Choroid plexus epithelial cell (primary cell): Measurements from ENCODE around the gene SLC2A10.
A peak's percentile ranks its signal among the peaks of the same experiment; 100 is the strongest.

Experiments used
- DNase-seq: peaks from one replicate; pipeline ENCODE4 v3.0.0-alpha.2; 2010; ENCODE audit warnings: low read depth
- H3K4me3 ChIP-seq: 2 replicates; pipeline ENCODE4 v1.5.1; 2011; ENCODE audit warnings: low read depth, mild to moderate bottlenecking, control low read depth, low read length, moderate library complexity
- TF ChIP-seq, protein P1 (sequence below): conservative IDR thresholded peaks from 2 replicates; pipeline ENCODE4 v1.5.1; 2011; ENCODE audit warnings: low read depth, mild to moderate bottlenecking, control low read depth, inconsistent platforms, low read length, moderate library complexity

Gene SLC2A10

DNA sequence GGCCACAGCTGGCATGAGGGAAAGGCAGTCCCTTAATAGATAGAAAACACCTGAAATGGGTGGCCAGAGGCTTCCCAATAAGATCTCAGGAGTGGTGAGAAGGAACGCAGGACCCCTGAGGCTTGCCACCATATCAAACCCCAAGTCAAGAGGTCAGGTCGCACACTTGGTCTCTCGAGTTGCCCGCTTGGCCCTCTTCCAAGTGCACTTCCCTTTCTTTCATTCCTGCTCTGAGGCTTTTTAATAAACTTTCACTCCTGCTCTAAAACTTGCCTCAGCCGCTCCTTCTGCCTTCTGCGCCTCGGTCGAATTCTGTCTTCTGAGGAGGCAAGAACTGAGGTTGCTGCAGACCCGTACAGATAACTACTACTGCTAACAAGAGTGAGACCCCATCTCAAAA, 64.2 kb downstream of the SLC2A10 start:
- TF ChIP-seq, protein P1, sequence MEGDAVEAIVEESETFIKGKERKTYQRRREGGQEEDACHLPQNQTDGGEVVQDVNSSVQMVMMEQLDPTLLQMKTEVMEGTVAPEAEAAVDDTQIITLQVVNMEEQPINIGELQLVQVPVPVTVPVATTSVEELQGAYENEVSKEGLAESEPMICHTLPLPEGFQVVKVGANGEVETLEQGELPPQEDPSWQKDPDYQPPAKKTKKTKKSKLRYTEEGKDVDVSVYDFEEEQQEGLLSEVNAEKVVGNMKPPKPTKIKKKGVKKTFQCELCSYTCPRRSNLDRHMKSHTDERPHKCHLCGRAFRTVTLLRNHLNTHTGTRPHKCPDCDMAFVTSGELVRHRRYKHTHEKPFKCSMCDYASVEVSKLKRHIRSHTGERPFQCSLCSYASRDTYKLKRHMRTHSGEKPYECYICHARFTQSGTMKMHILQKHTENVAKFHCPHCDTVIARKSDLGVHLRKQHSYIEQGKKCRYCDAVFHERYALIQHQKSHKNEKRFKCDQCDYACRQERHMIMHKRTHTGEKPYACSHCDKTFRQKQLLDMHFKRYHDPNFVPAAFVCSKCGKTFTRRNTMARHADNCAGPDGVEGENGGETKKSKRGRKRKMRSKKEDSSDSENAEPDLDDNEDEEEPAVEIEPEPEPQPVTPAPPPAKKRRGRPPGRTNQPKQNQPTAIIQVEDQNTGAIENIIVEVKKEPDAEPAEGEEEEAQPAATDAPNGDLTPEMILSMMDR: no peak

DNA sequence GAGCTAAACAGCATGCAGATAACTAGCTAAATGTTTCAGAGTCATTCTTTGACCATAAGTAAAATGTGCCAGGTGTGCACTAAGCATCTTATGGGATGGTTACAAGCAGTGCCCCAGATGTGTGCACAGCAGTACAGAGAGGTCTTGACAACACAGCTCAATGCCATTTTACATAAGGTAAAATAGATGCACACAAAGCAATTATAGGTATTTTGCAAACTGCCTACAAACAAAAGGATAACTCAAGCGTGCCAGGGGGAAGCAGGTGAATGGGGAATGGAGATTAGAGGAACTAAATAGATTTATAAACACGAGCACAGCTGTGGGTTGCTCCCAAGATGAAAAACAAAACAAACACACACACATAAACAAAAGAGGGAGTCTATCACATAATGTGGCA, 64.8 kb downstream of the SLC2A10 start:
- no peak overlapping the region for H3K4me3 ChIP-seq
- TF ChIP-seq, protein P1: no peak
- DNase-seq: no peak

More for the DNA sequence above, 64.2 kb downstream of the SLC2A10 start:
- no peak for DNase-seq
- no peak overlapping the region for H3K4me3 ChIP-seq

DNA sequence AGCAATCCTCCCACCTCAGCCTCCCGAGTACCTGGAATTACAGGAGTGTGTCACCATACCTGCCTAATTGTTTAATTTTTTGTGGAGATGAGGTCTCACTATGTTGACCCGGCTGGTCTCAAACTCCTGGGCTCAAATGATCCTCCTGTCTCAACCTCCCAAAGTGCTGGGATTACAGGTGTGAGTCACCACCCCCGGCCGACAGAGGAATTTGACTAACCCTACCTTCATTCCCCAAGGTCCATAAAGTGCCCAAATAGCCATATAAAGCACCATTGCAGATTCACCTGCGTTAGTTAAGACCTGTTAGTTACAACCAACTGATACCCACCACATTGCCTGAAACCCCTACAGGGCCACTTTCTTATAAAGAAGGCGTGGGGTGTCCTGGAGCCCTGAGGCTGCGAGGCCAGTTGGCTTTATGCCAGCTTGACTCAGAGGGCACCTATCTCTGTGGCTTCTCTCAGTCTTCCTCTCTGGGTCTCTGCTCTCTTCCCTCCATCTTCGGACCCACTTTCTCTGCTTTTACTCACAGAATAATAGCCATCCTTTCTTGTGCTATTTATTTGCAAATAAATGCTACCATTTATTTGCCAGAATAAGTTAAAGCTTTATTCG, 65.6 kb downstream of the SLC2A10 start:
- no peak for DNase-seq
- no peak overlapping the region for H3K4me3 ChIP-seq
- TF ChIP-seq, protein P1: no peak

GRCh38 chr20:46775806-46776205, 66.4 kb downstream of the SLC2A10 start:
- DNase-seq: no peak
- no peak overlapping the region for H3K4me3 ChIP-seq
- TF ChIP-seq, protein P1: no peak

DNA sequence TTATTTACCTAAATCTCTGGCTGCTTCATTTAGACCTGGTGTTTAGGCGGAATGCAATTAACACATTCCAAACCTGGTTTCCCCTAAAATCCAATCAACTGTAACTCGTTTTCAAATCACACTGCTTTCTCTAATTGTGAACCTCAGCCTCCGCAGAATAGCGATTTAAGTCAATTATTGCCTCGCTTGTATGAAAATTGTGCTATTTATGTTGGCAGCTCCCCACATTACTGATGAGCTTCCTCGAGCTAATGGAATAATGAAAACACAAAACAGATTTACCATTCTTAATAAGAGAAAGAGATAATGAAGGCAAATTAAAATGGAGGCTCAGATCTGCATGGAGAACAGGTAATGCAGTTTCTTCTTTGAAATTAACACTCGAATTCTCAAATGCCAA, 67.9 kb downstream of the SLC2A10 start:
- no peak overlapping the region for H3K4me3 ChIP-seq
- no peak for DNase-seq
- TF ChIP-seq, protein P1: no peak

GRCh38 chr20:46779831-46780230, 70.4 kb downstream of the SLC2A10 start:
- no peak overlapping the region for H3K4me3 ChIP-seq
- TF ChIP-seq, protein P1: no peak
- DNase-seq: no peak

DNA sequence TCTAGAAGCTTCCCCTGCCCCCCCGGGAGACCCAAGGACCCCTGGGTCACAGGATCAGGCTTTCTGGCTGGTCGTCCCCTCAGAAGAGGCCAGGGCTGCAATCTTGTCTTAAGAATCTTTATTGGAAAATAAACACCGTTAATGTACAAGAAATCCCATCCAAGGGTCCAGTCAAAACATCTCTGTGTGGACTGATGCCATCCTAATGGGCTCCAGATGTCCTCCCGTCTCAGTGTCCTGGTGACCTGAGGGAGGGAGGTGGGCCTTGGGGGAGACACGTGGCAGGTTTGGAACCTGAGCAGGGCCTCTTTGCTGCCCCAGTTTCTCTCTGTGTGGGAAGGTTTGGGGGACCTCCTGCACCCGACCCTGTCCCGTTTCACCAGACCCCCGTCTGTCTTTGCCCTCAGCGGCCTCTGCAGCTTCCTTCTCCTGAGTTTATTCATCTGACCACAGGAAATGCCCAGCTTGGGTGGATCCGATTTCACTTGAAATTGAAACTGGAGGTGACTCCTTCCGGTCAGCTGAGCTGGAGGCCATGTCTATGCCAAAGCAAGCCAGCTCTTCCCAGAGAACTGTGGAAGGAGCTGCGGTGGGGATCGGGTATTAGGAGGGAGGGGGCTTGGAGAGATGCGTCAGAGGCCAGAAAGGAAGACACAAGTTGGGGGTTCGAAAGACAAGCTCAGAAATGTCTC, 75.1 kb downstream of the SLC2A10 start:
- peak overlapping the region; percentile 25 for H3K4me3 ChIP-seq
- TF ChIP-seq, protein P1: no peak
- DNase-seq: peak; percentile 74
